ENCODE results near the gene PDHX. TPM values are rescaled to one million over a fixed set of nuclear protein-coding genes. Genes with fewer than 3 reads are reported as not detected.

PDHX gene
- total RNA-seq, 6 experiments from 2014 or later = 21.3 to 31.3 (median 28.8) TPM

DNA sequence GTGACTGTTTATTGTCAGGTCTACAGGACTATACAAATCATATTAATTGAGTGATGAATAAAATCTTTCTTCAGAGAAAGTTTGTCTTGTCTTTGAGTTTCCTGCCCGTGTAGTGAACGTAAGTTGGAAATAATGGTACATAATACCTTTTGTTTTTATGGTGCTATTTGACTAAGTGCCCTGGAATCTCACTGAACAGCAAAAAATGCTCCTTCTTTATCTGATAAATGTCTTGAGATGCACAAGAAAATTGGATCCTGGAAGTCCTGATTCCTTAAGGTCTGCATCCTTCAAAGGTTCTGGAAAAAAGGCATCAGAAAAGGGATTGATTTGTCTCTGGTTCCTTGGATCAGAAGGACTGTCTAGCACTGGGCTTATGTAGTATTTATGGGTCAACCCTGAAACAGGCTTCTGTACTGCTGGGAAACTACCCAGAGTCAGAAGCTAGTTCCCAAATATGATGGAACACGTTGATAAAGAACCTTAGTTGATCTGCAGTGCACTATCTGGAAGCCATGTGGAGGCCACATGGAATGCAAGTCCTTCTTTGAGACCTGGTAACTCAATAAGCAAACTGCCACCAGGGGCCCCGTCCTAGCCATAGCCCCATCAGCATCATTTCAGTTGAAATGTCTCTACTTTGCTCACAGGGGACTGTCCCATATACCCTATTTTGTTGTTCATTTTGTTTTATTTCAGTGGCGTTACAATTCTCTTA, 122.0 kb downstream of the PDHX start:
- TF ChIP-seq, protein P1, sequence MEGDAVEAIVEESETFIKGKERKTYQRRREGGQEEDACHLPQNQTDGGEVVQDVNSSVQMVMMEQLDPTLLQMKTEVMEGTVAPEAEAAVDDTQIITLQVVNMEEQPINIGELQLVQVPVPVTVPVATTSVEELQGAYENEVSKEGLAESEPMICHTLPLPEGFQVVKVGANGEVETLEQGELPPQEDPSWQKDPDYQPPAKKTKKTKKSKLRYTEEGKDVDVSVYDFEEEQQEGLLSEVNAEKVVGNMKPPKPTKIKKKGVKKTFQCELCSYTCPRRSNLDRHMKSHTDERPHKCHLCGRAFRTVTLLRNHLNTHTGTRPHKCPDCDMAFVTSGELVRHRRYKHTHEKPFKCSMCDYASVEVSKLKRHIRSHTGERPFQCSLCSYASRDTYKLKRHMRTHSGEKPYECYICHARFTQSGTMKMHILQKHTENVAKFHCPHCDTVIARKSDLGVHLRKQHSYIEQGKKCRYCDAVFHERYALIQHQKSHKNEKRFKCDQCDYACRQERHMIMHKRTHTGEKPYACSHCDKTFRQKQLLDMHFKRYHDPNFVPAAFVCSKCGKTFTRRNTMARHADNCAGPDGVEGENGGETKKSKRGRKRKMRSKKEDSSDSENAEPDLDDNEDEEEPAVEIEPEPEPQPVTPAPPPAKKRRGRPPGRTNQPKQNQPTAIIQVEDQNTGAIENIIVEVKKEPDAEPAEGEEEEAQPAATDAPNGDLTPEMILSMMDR (IDR thresholded peaks at IDR 0.05) = no peak
- TF ChIP-seq POLR2A (IDR thresholded peaks at IDR 0.05) = no peak
- no peak overlapping the region for H3K27ac ChIP-seq
- no peaks in the 10 kb centered on the region for H3K9me3 ChIP-seq
- WGBS (ENCODE audit: insufficient coverage, low coverage, low lambda C conversion rate, missing lambda C conversion rate) = 70% methylated on average over 5 of the region's 5 CpGs
- DNase-seq (no peak), ATAC-seq (no peak)
- no peaks in the 10 kb centered on the region for H3K36me3 ChIP-seq
- intact Hi-C loops (cut with DNase I) = no loop called here
- no peaks in the 10 kb centered on the region for H3K4me1 ChIP-seq
- H3K27me3 ChIP-seq = no peaks in the 10 kb centered on the region
- no peak overlapping the region for H3K4me3 ChIP-seq

DNA sequence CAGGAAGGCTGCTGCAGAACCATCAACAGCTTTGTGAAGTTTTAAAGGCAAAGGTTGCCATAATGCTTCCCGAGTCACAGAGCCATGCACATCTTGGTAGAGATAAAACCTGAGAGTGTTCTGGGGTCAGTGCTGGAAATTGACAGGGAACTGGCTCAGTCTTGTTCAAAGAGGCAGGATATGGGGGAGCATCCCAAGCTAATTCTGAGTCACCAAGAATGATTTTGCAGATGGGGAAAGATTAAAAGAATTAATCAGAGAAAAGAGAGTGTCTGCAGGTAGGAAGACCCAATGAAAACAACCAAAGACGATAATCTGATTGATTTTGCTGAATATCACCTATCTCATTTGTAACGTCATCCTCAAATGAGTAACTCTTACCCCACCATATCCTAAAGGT, 122.7 kb downstream of the PDHX start:
- Histone ChIP-seq H3K9me3 (no peaks in the 10 kb centered on the region), H3K36me3 (no peaks in the 10 kb centered on the region), H3K27me3 (no peaks in the 10 kb centered on the region), H3K4me1 (no peaks in the 10 kb centered on the region), H3K27ac (no peak overlapping the region), H3K4me3 (no peak overlapping the region)
- intact Hi-C loops (cut with DNase I) = no loop called here
- TF ChIP-seq, protein P1 (IDR thresholded peaks at IDR 0.05) = no peak
- TF ChIP-seq POLR2A (IDR thresholded peaks at IDR 0.05) = no peak
- ATAC-seq = no peak
- DNase-seq = no peak
- 63% methylated on average over 3 of the region's 3 CpGs for WGBS (ENCODE audit: insufficient coverage, low coverage, low lambda C conversion rate, missing lambda C conversion rate)

DNA sequence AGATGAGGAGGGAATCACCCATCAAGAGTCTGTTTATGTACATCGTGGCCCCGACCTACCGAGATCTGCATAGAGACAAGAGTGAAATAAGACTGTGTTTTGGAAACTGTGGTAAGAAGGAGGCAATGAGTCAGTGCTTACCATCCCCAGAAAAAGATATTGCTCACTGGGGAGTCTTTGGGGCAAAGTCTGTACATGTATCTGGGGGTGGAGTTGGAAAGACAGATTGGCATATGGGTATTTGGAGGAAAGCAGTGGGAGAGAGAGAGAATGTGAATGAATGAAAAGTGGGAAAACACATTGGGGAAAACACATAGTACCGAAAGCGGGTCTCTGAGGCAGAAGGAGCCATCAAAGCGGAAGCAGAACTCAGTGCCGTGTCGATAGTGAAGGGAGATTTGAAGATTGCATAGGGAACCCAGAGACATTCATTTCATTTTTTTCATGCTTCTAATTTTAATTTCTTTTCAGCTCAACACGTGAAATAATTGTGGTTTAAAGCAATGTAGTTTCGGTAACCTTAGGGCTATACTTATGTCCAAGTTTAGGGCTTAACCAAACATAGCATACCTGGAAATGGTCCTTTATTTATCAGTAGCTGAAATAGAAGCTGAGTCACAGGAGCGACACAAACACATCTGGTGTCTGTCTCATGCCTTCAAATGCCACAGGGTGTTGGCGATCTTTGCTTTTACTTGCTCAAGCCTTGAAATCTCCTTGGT, 124.0 kb downstream of the PDHX start:
- peak in 1 of 4 donors; percentile 27 for ATAC-seq
- no peak overlapping the region for H3K4me3 ChIP-seq
- DNase-seq = no peak
- H3K9me3 ChIP-seq = no peaks in the 10 kb centered on the region
- intact Hi-C loops (cut with DNase I) = no loop called here
- peaks cover 0 to 2% (median 0%) of the 10 kb centered on the region in 4 donors for H3K4me1 ChIP-seq
- no peaks in the 10 kb centered on the region for H3K27me3 ChIP-seq
- no peak for TF ChIP-seq POLR2A (IDR thresholded peaks at IDR 0.05)
- TF ChIP-seq, protein P1 (IDR thresholded peaks at IDR 0.05) = no peak
- no peak overlapping the region for H3K27ac ChIP-seq
- WGBS (ENCODE audit: insufficient coverage, low coverage, low lambda C conversion rate, missing lambda C conversion rate) = 65% methylated on average over 12 of the region's 12 CpGs
- no peaks in the 10 kb centered on the region for H3K36me3 ChIP-seq

DNA sequence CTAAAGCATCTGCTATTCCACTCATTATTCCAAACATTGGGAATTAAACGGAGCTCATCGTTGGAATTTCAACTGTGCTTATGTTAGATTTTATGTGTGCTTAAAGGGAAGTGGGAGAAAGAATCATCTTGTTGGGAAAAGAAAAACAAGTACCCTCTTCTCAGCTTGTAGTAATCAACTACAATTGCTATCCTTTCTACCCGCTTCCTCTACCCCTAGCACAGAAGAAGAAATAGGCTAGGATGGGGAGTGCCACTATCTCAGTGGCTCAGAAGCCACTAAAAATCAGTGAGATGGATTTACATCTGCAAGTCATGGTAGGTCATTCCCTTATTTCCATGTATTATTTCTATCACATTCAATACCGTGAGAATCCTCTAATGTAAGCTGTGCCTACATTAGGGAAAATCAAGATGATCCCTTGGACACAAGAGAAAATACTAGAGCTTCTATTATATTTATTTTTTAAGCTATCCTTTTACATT, 124.7 kb downstream of the PDHX start:
- Histone ChIP-seq H3K4me1 (peaks cover 0 to 8% (median 0%) of the 10 kb centered on the region in 4 donors), H3K27ac (no peak overlapping the region), H3K9me3 (no peaks in the 10 kb centered on the region), H3K4me3 (no peak overlapping the region), H3K27me3 (no peaks in the 10 kb centered on the region), H3K36me3 (no peaks in the 10 kb centered on the region)
- intact Hi-C loops (cut with DNase I) = no loop called here
- no peak for TF ChIP-seq POLR2A (IDR thresholded peaks at IDR 0.05)
- TF ChIP-seq, protein P1 (IDR thresholded peaks at IDR 0.05) = no peak
- 79% methylated on average over 4 of the region's 4 CpGs for WGBS (ENCODE audit: insufficient coverage, low coverage, low lambda C conversion rate, missing lambda C conversion rate)
- ATAC-seq = no peak
- no peak for DNase-seq

Measured in right lobe of liver (tissue), 6 donors.